DOHH2 (cell line): Measurements from ENCODE around the gene TM4SF1.

Experiments
- CTCF ChIP-seq: fragments of 200-600 bp; sonication (generic); IDR thresholded peaks from one replicate; pipeline ENCODE4 v1.5.1; 2014; ENCODE audit warnings: antibody characterized with exemption, mild to moderate bottlenecking, low read depth, low read length; ENCODE audit not compliant: poor library complexity, severe bottlenecking
- EZH2phosphoT487 ChIP-seq: fragments of 200-600 bp; sonication (generic); IDR thresholded peaks from 2 replicates; pipeline ENCODE4 v1.6.1; 2017; ENCODE audit warnings: borderline replicate concordance, mild to moderate bottlenecking, antibody characterized with exemption, low read length, moderate library complexity, mixed read lengths

GRCh38 chr3:149384911-149385321 is 7.5 kb upstream of the TM4SF1 start:
- TF ChIP-seq EZH2phosphoT487, result no peak
- TF ChIP-seq CTCF, result no peak
